ENCODE data around the gene SIK3.

SIK3 gene

GRCh38 chr11:116986521-116987105, 111.6 kb downstream of the SIK3 start:
- no peak for TF ChIP-seq CTCF (IDR thresholded peaks at IDR 0.05; ENCODE audit: insufficient read depth, low read length, poor library complexity, severe bottlenecking)
- Histone ChIP-seq H3K36me3 (ENCODE audit: control insufficient read depth, insufficient read depth, low read length) (no peaks in the 10 kb centered on the region), H3K4me3 (replicated peaks; ENCODE audit: low read depth, low read length) (no peak overlapping the region; the same call in 1 of the 2 replicates), H3K27me3 (replicated peaks; ENCODE audit: control insufficient read depth, insufficient read depth, low read length) (no peaks in the 10 kb centered on the region)
- peak; percentile 31 for DNase-seq (ENCODE audit: extremely low read depth, insufficient read length)

DNA sequence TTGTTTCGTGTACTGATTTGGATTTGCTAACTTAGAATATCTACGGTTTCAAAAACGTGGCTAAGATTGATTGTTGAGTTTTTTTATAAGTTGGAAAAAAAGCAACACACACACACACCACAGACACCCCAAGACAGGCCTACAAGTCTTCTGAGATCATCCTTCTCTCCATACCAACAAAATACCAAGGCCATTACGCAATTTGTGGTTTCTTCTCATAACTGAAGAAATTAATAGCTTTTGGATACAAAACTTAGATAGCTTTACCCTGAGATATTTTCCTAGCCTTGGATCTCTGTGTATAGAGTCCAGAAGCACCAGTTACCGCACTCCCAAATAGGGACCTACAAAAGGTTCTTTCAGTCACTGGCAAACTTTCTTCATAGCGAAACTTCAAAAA, 113.6 kb downstream of the SIK3 start:
- Histone ChIP-seq H3K4me3 (replicated peaks; ENCODE audit: low read depth, low read length) (no peak overlapping the region), H3K27me3 (replicated peaks; ENCODE audit: control insufficient read depth, insufficient read depth, low read length) (no peaks in the 10 kb centered on the region), H3K36me3 (ENCODE audit: control insufficient read depth, insufficient read depth, low read length) (no peaks in the 10 kb centered on the region)
- no peak for TF ChIP-seq CTCF (IDR thresholded peaks at IDR 0.05; ENCODE audit: insufficient read depth, low read length, poor library complexity, severe bottlenecking)
- DNase-seq (ENCODE audit: extremely low read depth, insufficient read length) = no peak

DNA sequence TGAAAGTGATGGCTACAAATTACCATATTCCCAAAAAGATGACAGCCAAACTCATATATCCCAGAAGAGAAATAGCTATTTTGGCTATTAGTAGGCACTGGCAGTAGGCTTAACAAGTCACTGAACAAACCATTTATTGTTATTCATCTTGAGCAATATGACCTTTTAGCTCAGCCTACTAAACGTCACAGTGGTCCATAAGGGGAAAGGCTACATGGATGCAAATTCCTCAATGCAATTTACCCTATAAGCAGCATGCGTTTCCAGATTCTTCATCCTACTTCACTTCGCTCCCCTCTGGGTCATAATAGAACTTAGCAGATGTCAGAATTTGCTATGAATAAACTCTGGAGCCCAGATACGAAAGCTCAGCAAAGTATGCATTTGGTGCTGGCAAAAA, 114.0 kb downstream of the SIK3 start:
- Histone ChIP-seq H3K36me3 (ENCODE audit: control insufficient read depth, insufficient read depth, low read length) (no peaks in the 10 kb centered on the region), H3K4me3 (replicated peaks; ENCODE audit: low read depth, low read length) (no peak overlapping the region)
- no peak for DNase-seq (ENCODE audit: extremely low read depth, insufficient read length)

GRCh38 chr11:116981266-116981885, 116.9 kb downstream of the SIK3 start:
- no peak for TF ChIP-seq CTCF (IDR thresholded peaks at IDR 0.05; ENCODE audit: insufficient read depth, low read length, poor library complexity, severe bottlenecking)
- no peaks in the 10 kb centered on the region for H3K27me3 ChIP-seq (replicated peaks; ENCODE audit: control insufficient read depth, insufficient read depth, low read length)
- H3K36me3 ChIP-seq (ENCODE audit: control insufficient read depth, insufficient read depth, low read length) = no peaks in the 10 kb centered on the region
- DNase-seq (ENCODE audit: extremely low read depth, insufficient read length) = no peak
- H3K4me3 ChIP-seq (replicated peaks; ENCODE audit: low read depth, low read length) = no peak overlapping the region

More for the DNA sequence above, 114.0 kb downstream of the SIK3 start:
- no peak for TF ChIP-seq CTCF (IDR thresholded peaks at IDR 0.05; ENCODE audit: insufficient read depth, low read length, poor library complexity, severe bottlenecking)
- no peaks in the 10 kb centered on the region for H3K27me3 ChIP-seq (replicated peaks; ENCODE audit: control insufficient read depth, insufficient read depth, low read length)

- Histone ChIP-seq H3K4me3 (replicated peaks; ENCODE audit: low read depth, low read length) (peak overlapping the region; percentile 28), H3K36me3 (ENCODE audit: control insufficient read depth, insufficient read depth, low read length) (no peaks in the 10 kb centered on the region), H3K27me3 (replicated peaks; ENCODE audit: control insufficient read depth, insufficient read depth, low read length) (no peaks in the 10 kb centered on the region)
- TF ChIP-seq CTCF (IDR thresholded peaks at IDR 0.05; ENCODE audit: insufficient read depth, low read length, poor library complexity, severe bottlenecking) = no peak
- peak; percentile 26 for DNase-seq (ENCODE audit: extremely low read depth, insufficient read length)
Observed at GRCh38 chr11:116980136-116980793, 118.0 kb downstream of the SIK3 start.
